ENCODE measurements around the gene BMPR1B.

DNA sequence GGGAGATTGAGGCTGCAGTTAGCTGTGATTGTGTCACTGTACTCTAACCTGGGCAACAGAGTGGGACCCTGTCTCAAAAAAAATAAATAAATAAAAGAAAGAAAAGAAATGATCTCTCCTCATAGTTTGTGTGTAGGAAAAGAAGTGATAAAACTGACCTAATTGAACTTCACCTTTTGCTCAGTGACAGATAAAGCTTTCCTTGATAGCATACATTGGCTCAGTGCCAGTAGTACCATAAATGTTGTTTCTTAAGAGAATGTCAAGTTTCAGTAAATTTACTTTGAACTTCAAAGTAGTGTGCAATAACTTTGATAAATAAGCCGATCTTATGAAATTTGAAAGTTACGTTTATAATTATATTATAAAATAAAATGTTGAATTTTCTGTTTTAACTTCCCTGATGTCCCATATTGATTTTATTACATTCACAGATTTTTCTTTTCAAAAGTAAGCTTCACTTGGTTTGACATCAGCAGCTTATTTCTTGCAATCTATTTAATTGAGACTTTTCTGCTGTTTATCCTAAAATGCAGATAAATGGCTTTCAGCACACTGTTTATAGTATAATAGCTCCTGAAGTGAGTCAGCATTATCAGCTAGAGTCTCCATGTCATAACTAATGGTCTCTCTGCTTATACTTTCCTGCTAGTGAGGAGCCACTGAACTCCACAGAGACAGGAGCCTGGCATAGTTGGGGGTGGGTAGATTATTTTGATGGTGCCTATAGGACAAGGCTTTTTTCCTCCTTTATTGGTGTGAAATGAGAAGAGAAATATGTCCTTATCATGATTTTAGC is 330.1 kb downstream of the BMPR1B start:
- TF ChIP-seq, protein P1, sequence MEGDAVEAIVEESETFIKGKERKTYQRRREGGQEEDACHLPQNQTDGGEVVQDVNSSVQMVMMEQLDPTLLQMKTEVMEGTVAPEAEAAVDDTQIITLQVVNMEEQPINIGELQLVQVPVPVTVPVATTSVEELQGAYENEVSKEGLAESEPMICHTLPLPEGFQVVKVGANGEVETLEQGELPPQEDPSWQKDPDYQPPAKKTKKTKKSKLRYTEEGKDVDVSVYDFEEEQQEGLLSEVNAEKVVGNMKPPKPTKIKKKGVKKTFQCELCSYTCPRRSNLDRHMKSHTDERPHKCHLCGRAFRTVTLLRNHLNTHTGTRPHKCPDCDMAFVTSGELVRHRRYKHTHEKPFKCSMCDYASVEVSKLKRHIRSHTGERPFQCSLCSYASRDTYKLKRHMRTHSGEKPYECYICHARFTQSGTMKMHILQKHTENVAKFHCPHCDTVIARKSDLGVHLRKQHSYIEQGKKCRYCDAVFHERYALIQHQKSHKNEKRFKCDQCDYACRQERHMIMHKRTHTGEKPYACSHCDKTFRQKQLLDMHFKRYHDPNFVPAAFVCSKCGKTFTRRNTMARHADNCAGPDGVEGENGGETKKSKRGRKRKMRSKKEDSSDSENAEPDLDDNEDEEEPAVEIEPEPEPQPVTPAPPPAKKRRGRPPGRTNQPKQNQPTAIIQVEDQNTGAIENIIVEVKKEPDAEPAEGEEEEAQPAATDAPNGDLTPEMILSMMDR (IDR thresholded peaks at IDR 0.05): no peak
- TF ChIP-seq POLR2A (IDR thresholded peaks at IDR 0.05): no peak

Data from prostate gland (tissue), 2 donors.